Heart right ventricle (tissue), 16 donors: ENCODE results near the gene ZNF586. TPM values are rescaled to one million over a fixed set of nuclear protein-coding genes. Genes with fewer than 3 reads are reported as not detected.

ENCODE experiments used
- ATAC-seq, 8 donors: fragments of 200-7000 bp; cut with Tn5 transposase; one replicate each; pipeline ENCODE4 v1.9.1; 2020; ENCODE audit warnings: mild to moderate bottlenecking in 8 of 8, moderate library complexity in 8 of 8, moderate number of reproducible peaks in 1 of 8
- DNase-seq, 2 donors: peaks; one replicate each; pipeline ENCODE4 v3.0.0-alpha.2; 2020
- H3K27ac ChIP-seq, 10 donors: fragments of 200-600 bp; sonication (generic) in 2 of 10; one replicate each; pipeline versions ENCODE4 v1.5.0 to v1.8.0; 2020 to 2022; ENCODE audit warnings: mild to moderate bottlenecking in 3 of 10
- H3K27me3 ChIP-seq, 7 donors: fragments of 200-600 bp; one replicate each; pipeline ENCODE4 v1.8.0; 2021 to 2022; ENCODE audit warnings: mild to moderate bottlenecking in 2 of 7
- H3K36me3 ChIP-seq, 9 donors: fragments of 200-600 bp; sonication (generic) in 1 of 9; one replicate each; pipeline versions ENCODE4 v1.5.0 to v1.8.0; 2020 to 2022; ENCODE audit warnings: mild to moderate bottlenecking in 2 of 9
- H3K4me1 ChIP-seq, 9 donors: fragments of 200-600 bp; sonication (generic) in 1 of 9; one replicate each; pipeline versions ENCODE4 v1.5.0 to v1.8.0; 2020 to 2022; ENCODE audit warnings: mild to moderate bottlenecking in 4 of 9
- H3K4me3 ChIP-seq, 10 donors: fragments of 200-600 bp; sonication (generic) in 2 of 10; one replicate each; pipeline versions ENCODE4 v1.5.0 to v1.8.0; 2020 to 2022; ENCODE audit warnings: mild to moderate bottlenecking in 7 of 10, moderate library complexity in 2 of 10
- H3K9me3 ChIP-seq, 11 donors: fragments of 200-600 bp in 10 of 11; sonication (generic) in 2 of 11; one replicate each; pipeline versions ENCODE4 v1.5.0 to v1.8.0; 2013 to 2022; ENCODE audit warnings: mild to moderate bottlenecking in 2 of 11, control low read depth in 1 of 11, moderate library complexity in 1 of 11
- WGBS, 2 donors: extraction: QIAGEN DNeasy Blood & Tissue Kit; methylation state at CpG; one replicate each; pipeline ENCODE4 v1.1.7; 2013; ENCODE audit warnings: inconsistent platforms in 1 of 2; 5-methylcytosine and 5-hydroxymethylcytosine counted together
- intact Hi-C, 10 donors: fragments of 100-400 bp; cut with DNase I; formaldehyde crosslinking; loops; one replicate each; pipeline versions ENCODE4 v1.11.1 to v1.14.2; 2022
- polyA plus RNA-seq, 2 donors: library from polyadenylated mRNA; stranded (reverse); fragments of 200-250 nt; gene quantifications; one replicate each; pipeline ENCODE4 v1.2.3, GENCODE V29; 2013
- total RNA-seq, 10 donors: library from RNA; stranded (reverse); fragmentation: NEBNext Ultra II Directional in 3 of 10; extraction: Animal tissue kit (Norgen Biotek cat#: 25700) in 3 of 10; gene quantifications; one replicate each; pipeline versions ENCODE4 v1.2.1 to v1.2.4, GENCODE V29; 2021 to 2023
- TF ChIP-seq, protein P1 (sequence below), 9 donors: fragments of 200-600 bp; sonication (generic) in 2 of 9; IDR thresholded peaks; one replicate each; pipeline versions ENCODE4 v1.5.0 to v1.8.0; 2021 to 2022; ENCODE audit warnings: antibody characterized with exemption in 9 of 9, mild to moderate bottlenecking in 5 of 9, moderate library complexity in 1 of 9
- donor health status: Arrhythmogenic right ventricular cardiomyopathy.
- donor health status: ischemic (EF 13 %, LVEDD 7.1; RV severe dilation, severe dysfunction).
- donor health status: healthy with polysubstance abuse.
- donor health status: DM: no; HTN: yes; CAD: no.
- donor health status: DM: no; HTN: no; CAD: no.
- donor health status: ischemic (EF 25% LVEDD 6.9; RV normal size, moderate dysfunction).
- donor health status: ischemic (EF 25% LVEDD 5.7; RV mildly dilated, moderate dysfunction).
- donor health status: healthy.
- donor health status: DM: yes; HTN: yes; CAD: no.
- donor health status: Ischemic cardiomyopathy.
- donor health status: ischemic (EF 35%, LVEDD 5.7; RV mildly dilated, moderate dysfunction).
- donor health status: nonischemic (EF 11% LVEDD 7.7; RV severe dilation, severe dysfunction).
- donor health status: DM: yes; HTN: yes; CAD: no.
- donor health status: PGD.
- donor health status: ischemic (EF 29% LVEDD 5.4; RV normal size, mild dysfunction).
- donor health status: nonischemic (EF 23%, LVEDD 6.1; RV moderate dilation, normal function).

Gene ZNF586
- total and polyA plus RNA-seq, 12 donors = 6.7 to 14.4 (median 10.0) TPM

DNA sequence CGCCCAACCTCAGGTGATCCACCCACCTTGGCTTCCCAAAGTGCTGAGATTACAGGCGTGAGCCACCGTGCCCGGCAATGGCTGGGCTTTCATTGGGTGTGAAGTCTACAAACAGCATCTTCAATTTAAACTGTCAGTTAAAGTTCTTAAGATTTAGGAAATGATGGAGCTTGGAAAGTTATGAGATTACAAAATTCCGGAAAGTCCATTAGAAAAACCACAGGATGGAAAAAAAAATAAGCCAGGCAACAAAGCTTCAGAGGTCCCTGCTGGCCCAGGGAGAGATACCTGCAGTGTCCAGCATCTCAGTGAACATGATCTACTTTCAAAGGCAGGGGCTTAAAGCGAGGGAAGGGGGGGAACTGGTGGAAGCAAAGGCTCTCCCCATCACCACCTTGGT is 56.0 kb downstream of the ZNF586 start:
- ATAC-seq (no peak), DNase-seq (no peak)
- 92 to 94% methylated on average over 6 of the region's 6 CpGs for WGBS, 2 donors
- Histone ChIP-seq H3K27ac (no peak overlapping the region), H3K9me3 (no peaks in the 10 kb centered on the region), H3K4me1 (peaks cover 2 to 47% (median 25%) of the 10 kb centered on the region in 9 donors), H3K36me3 (peaks cover 0 to 35% (median 0%) of the 10 kb centered on the region in 9 donors), H3K27me3 (no peaks in the 10 kb centered on the region), H3K4me3 (no peak overlapping the region)
- intact Hi-C loops = no loop called here
- TF ChIP-seq, protein P1, sequence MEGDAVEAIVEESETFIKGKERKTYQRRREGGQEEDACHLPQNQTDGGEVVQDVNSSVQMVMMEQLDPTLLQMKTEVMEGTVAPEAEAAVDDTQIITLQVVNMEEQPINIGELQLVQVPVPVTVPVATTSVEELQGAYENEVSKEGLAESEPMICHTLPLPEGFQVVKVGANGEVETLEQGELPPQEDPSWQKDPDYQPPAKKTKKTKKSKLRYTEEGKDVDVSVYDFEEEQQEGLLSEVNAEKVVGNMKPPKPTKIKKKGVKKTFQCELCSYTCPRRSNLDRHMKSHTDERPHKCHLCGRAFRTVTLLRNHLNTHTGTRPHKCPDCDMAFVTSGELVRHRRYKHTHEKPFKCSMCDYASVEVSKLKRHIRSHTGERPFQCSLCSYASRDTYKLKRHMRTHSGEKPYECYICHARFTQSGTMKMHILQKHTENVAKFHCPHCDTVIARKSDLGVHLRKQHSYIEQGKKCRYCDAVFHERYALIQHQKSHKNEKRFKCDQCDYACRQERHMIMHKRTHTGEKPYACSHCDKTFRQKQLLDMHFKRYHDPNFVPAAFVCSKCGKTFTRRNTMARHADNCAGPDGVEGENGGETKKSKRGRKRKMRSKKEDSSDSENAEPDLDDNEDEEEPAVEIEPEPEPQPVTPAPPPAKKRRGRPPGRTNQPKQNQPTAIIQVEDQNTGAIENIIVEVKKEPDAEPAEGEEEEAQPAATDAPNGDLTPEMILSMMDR (IDR thresholded peaks at IDR 0.05) = no peak

GRCh38 chr19:57829316-57829715 is 59.8 kb downstream of the ZNF586 start:
- ATAC-seq = peak in 4 of 8 donors; percentile 21 to 37 (median 28)
- Histone ChIP-seq H3K36me3 (peaks cover 0 to 24% (median 0%) of the 10 kb centered on the region in 9 donors), H3K9me3 (no peaks in the 10 kb centered on the region), H3K4me3 (peak overlapping the region in 3 of 10 donors; percentile 50 to 78 (median 67)), H3K4me1 (peaks cover 0 to 38% (median 21%) of the 10 kb centered on the region in 9 donors), H3K27me3 (no peaks in the 10 kb centered on the region), H3K27ac (peak overlapping the region in 9 of 10 donors; percentile 55 to 86 (median 81))
- intact Hi-C loops = no loop called here
- TF ChIP-seq, protein P1 (IDR thresholded peaks at IDR 0.05) = no peak
- 40 to 41% methylated on average over 5 of the region's 5 CpGs for WGBS, 2 donors
- DNase-seq = no peak

DNA sequence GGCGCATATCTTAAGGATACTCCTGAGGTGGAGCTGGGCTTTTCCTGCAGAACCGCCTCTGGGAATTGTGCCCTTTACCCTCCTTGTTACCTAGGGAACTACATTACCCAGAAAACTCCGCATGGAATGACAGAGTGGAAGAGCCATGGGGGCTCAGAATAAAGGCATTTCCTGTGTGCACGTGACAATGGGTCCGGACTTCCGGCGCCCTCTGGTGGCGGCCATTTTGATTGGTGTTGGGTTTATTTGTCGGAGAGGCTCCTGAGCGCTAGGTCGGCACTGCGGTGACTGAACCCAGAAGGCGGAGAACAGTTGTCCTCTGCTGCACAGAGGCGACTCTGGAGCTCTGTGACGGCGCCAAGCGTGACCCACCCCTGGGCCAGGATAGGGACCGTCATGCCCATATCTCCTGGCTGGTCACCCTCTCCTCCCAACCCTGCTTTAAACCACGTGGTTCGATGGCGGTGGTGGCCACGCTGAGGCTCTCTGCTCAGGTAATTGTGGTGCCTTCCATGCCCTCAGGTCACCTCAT is 60.7 kb downstream of the ZNF586 start, which contains the start of gene ZNF587B:
ZNF587B (plus strand) TSS at position 229 of the 532 bp plus-strand sequence; CDS start at position 459, 230 bp downstream.
- TF ChIP-seq, protein P1 (IDR thresholded peaks at IDR 0.05) = peak; percentile 6 to 70 (median 52)
- intact Hi-C loops = no loop called here
- DNase-seq = peak; percentile 78 to 86
- H3K4me1 ChIP-seq = peaks cover 0 to 38% (median 21%) of the 10 kb centered on the region in 9 donors
- no peaks in the 10 kb centered on the region for H3K9me3 ChIP-seq
- peaks cover 0 to 20% (median 0%) of the 10 kb centered on the region in 9 donors for H3K36me3 ChIP-seq
- peak; percentile 88 to 96 (median 92) for ATAC-seq
- 13 to 23% methylated on average over 22 of the region's 22 CpGs for WGBS, 2 donors
- peak within 1 kb of the TSS; percentile 41 to 78 (median 59) for H3K4me3 ChIP-seq
- H3K27me3 ChIP-seq = no peaks in the 10 kb centered on the region
- H3K27ac ChIP-seq = peak within 1 kb of the TSS; percentile 55 to 86 (median 79)

Other genes starting within 250 kb of the ZNF586 start
- 1 to 10 TPM; 3.0 to 5.1 (median 3.8) TPM for gene ZNF549, start 242.3 kb upstream of the ZNF586 start, total RNA-seq
- gene ZNF549, start 242.3 kb upstream of the ZNF586 start, polyA plus RNA-seq = 1 to 10 TPM; 2.1 to 2.9 TPM
- 1 to 10 TPM; 4.6 to 9.7 (median 7.5) TPM for gene ZNF550, start 209.8 kb upstream of the ZNF586 start, total RNA-seq
- gene ZNF550, start 209.8 kb upstream of the ZNF586 start, polyA plus RNA-seq = 1 to 10 TPM; 3.3 to 6.7 TPM
- gene ZNF416, start 190.8 kb upstream of the ZNF586 start, total RNA-seq = 1 to 10 TPM; 2.9 to 6.5 (median 4.6) TPM
- 1 to 10 TPM; 1.7 to 3.0 TPM for gene ZNF416, start 190.8 kb upstream of the ZNF586 start, polyA plus RNA-seq
- gene ZIK1, start 185.5 kb upstream of the ZNF586 start, total RNA-seq = 1 to 10 TPM; 2.7 to 5.4 (median 4.5) TPM
- gene ZIK1, start 185.5 kb upstream of the ZNF586 start, polyA plus RNA-seq = 1 to 10 TPM; 1.2 to 3.7 TPM
- 1 to 10 TPM; 3.2 to 5.6 (median 4.4) TPM for gene ZNF530, start 169.8 kb upstream of the ZNF586 start, total RNA-seq
- gene ZNF530, start 169.8 kb upstream of the ZNF586 start, polyA plus RNA-seq = 1 to 10 TPM; 4.7 to 5.8 TPM
- 10 to 100 TPM in 8 of 10 donors, 1 to 10 TPM in 2; 9.5 to 18.0 (median 12.7) TPM for gene ZNF134, start 155.4 kb upstream of the ZNF586 start, total RNA-seq
- gene ZNF134, start 155.4 kb upstream of the ZNF586 start, polyA plus RNA-seq = 1 to 10 TPM; 5.4 to 6.2 TPM
- gene ZNF211, start 136.5 kb upstream of the ZNF586 start, total RNA-seq = 10 to 100 TPM in 6 of 10 donors, 1 to 10 TPM in 4; 9.2 to 14.1 (median 10.4) TPM
- gene ZNF211, start 136.5 kb upstream of the ZNF586 start, polyA plus RNA-seq = 10 to 100 TPM in 1 of 2 donors, 1 to 10 TPM in 1; 5.7 to 26.6 TPM
- under 1 TPM in 5 of 10 donors, not detected in 5; 0.10 to 0.57 (median 0.19) TPM for gene ZSCAN4, start 100.7 kb upstream of the ZNF586 start, total RNA-seq
- gene ZSCAN4, start 100.7 kb upstream of the ZNF586 start, polyA plus RNA-seq = under 1 TPM; 0.03 to 0.29 TPM
- gene ZNF551, start 87.7 kb upstream of the ZNF586 start, total RNA-seq = 1 to 10 TPM; 3.3 to 5.5 (median 4.1) TPM
- gene ZNF551, start 87.7 kb upstream of the ZNF586 start, polyA plus RNA-seq = 1 to 10 TPM; 1.8 to 1.9 TPM
- 1 to 10 TPM; 2.8 to 5.7 (median 4.4) TPM for gene ZNF154, start 60.5 kb upstream of the ZNF586 start, total RNA-seq
- 1 to 10 TPM; 1.2 to 6.4 TPM for gene ZNF154, start 60.5 kb upstream of the ZNF586 start, polyA plus RNA-seq
- 10 to 100 TPM in 1 of 10 donors, 1 to 10 TPM in 9; 5.8 to 10.4 (median 7.7) TPM for gene ZNF671, start 42.1 kb upstream of the ZNF586 start, total RNA-seq
- 1 to 10 TPM; 3.9 to 6.8 TPM for gene ZNF671, start 42.1 kb upstream of the ZNF586 start, polyA plus RNA-seq
- 10 to 100 TPM in 9 of 10 donors, 1 to 10 TPM in 1; 9.5 to 18.0 (median 13.4) TPM for gene ZNF776, start 22.9 kb upstream of the ZNF586 start, total RNA-seq
- 1 to 10 TPM; 4.1 to 6.5 TPM for gene ZNF776, start 22.9 kb upstream of the ZNF586 start, polyA plus RNA-seq
- gene ZNF552, start 45.2 kb downstream of the ZNF586 start, total RNA-seq = 1 to 10 TPM; 1.9 to 6.6 (median 2.7) TPM
- gene ZNF552, start 45.2 kb downstream of the ZNF586 start, polyA plus RNA-seq = 1 to 10 TPM; 1.5 to 3.9 TPM
- gene ZNF587B, start 60.6 kb downstream of the ZNF586 start, total RNA-seq = 1 to 10 TPM; 5.3 to 8.1 (median 7.1) TPM
- gene ZNF587B, start 60.6 kb downstream of the ZNF586 start, polyA plus RNA-seq = 1 to 10 TPM; 1.3 to 7.5 TPM
- 10 to 100 TPM; 16.0 to 24.8 (median 20.0) TPM for gene ZNF587, start 80.2 kb downstream of the ZNF586 start, total RNA-seq
- 10 to 100 TPM in 1 of 2 donors, 1 to 10 TPM in 1; 4.2 to 39.1 TPM for gene ZNF587, start 80.2 kb downstream of the ZNF586 start, polyA plus RNA-seq
- gene ZNF814, start 119.4 kb downstream of the ZNF586 start, total RNA-seq = 10 to 100 TPM in 9 of 10 donors, 1 to 10 TPM in 1; 6.2 to 14.8 (median 12.6) TPM
- 10 to 100 TPM in 1 of 2 donors, 1 to 10 TPM in 1; 8.7 to 26.1 TPM for gene ZNF814, start 119.4 kb downstream of the ZNF586 start, polyA plus RNA-seq
- gene ZNF417, start 146.9 kb downstream of the ZNF586 start, total RNA-seq = 10 to 100 TPM in 5 of 10 donors, 1 to 10 TPM in 5; 6.5 to 14.0 (median 9.9) TPM
- 1 to 10 TPM; 1.8 to 5.8 TPM for gene ZNF417, start 146.9 kb downstream of the ZNF586 start, polyA plus RNA-seq
- 10 to 100 TPM in 9 of 10 donors, 1 to 10 TPM in 1; 8.7 to 16.5 (median 12.0) TPM for gene ZNF418, start 165.7 kb downstream of the ZNF586 start, total RNA-seq
- 10 to 100 TPM in 1 of 2 donors, 1 to 10 TPM in 1; 3.2 to 10.2 TPM for gene ZNF418, start 165.7 kb downstream of the ZNF586 start, polyA plus RNA-seq
- 10 to 100 TPM in 6 of 10 donors, 1 to 10 TPM in 4; 7.5 to 14.9 (median 11.4) TPM for gene ZNF256, start 178.0 kb downstream of the ZNF586 start, total RNA-seq
- 1 to 10 TPM; 4.9 to 6.3 TPM for gene ZNF256, start 178.0 kb downstream of the ZNF586 start, polyA plus RNA-seq
- 1 to 10 TPM; 1.7 to 4.3 (median 2.2) TPM for gene C19orf18, start 204.9 kb downstream of the ZNF586 start, total RNA-seq
- gene C19orf18, start 204.9 kb downstream of the ZNF586 start, polyA plus RNA-seq = 10 to 100 TPM in 1 of 2 donors, under 1 TPM in 1; 0.54 to 20.7 TPM
- 10 to 100 TPM in 8 of 10 donors, 1 to 10 TPM in 2; 9.4 to 19.1 (median 13.4) TPM for gene ZNF606, start 233.1 kb downstream of the ZNF586 start, total RNA-seq
- 10 to 100 TPM in 1 of 2 donors, 1 to 10 TPM in 1; 4.5 to 13.5 TPM for gene ZNF606, start 233.1 kb downstream of the ZNF586 start, polyA plus RNA-seq